Measurements from ENCODE around the gene NSA2.
"Not testable (repeated sequence)": the region's sequence is repeated elsewhere in the genome, so short reads cannot be mapped to it uniquely, and the experiment has no call there.

The NSA2 gene

GRCh38 chr5:74766849-74767578 is at the start of gene NSA2, which contains the start of gene GFM2:
TSS of gene NSA2 (plus strand) at chr5:74767249. CDS start at chr5:74767361, 112 bp downstream.
TSS of gene GFM2 (minus strand) at chr5:74767117. CDS start at chr5:74763742, 3,375 bp downstream.
- FAIRE-seq = no peak

GRCh38 chr5:74717596-74717995 is 49.5 kb upstream of the NSA2 start:
- FAIRE-seq = no peak

GRCh38 chr5:74722271-74722670 is 44.8 kb upstream of the NSA2 start:
- no peak for FAIRE-seq

- FAIRE-seq = no peak
Measured at GRCh38 chr5:74725331-74725730, 41.7 kb upstream of the NSA2 start.

- FAIRE-seq = no peak
Measured at GRCh38 chr5:74736759-74737158, 30.3 kb upstream of the NSA2 start.

- no peak for FAIRE-seq
Measured at GRCh38 chr5:74738406-74738805, 28.6 kb upstream of the NSA2 start.

GRCh38 chr5:74748742-74749141 is 18.3 kb upstream of the NSA2 start:
- not testable (repeated sequence) for FAIRE-seq

- FAIRE-seq = no peak
Measured at GRCh38 chr5:74761241-74761640, 5.8 kb upstream of the NSA2 start.

GRCh38 chr5:74762599-74762998 is 4.5 kb upstream of the NSA2 start:
- no peak for FAIRE-seq

- peak; percentile 30 for FAIRE-seq
Measured at GRCh38 chr5:74763504-74763903, 3.5 kb upstream of the NSA2 start.

GRCh38 chr5:74765201-74765600 is 1.8 kb upstream of the NSA2 start:
- no peak for FAIRE-seq

GRCh38 chr5:74765929-74766328 is 1.1 kb upstream of the NSA2 start:
- FAIRE-seq = no peak

- FAIRE-seq = no peak
Measured at GRCh38 chr5:74766418-74766848, 616 bp upstream of the NSA2 start.

- FAIRE-seq = no peak
Measured at GRCh38 chr5:74767579-74767913, 497 bp downstream of the NSA2 start.

- no peak for FAIRE-seq
Measured at GRCh38 chr5:74772359-74772758, 5.3 kb downstream of the NSA2 start.

GRCh38 chr5:74778609-74779008 is 11.6 kb downstream of the NSA2 start:
- FAIRE-seq = no peak

GRCh38 chr5:74786851-74787250 is 19.8 kb downstream of the NSA2 start:
- no peak for FAIRE-seq

- FAIRE-seq = no peak
Measured at GRCh38 chr5:74787424-74787823, 20.4 kb downstream of the NSA2 start.

GRCh38 chr5:74791669-74792068 is 24.6 kb downstream of the NSA2 start:
- FAIRE-seq = not testable (repeated sequence)

GRCh38 chr5:74798977-74799911 is 32.2 kb downstream of the NSA2 start:
- FAIRE-seq = no peak

GRCh38 chr5:74801197-74801596 is 34.1 kb downstream of the NSA2 start:
- FAIRE-seq = no peak

- FAIRE-seq = no peak
Measured at GRCh38 chr5:74801941-74802340, 34.9 kb downstream of the NSA2 start.

- no peak for FAIRE-seq
Measured at GRCh38 chr5:74810915-74811314, 43.9 kb downstream of the NSA2 start.

GRCh38 chr5:74816875-74817274 is 49.8 kb downstream of the NSA2 start:
- no peak for FAIRE-seq
